22Rv1 (cell line): Measurements from ENCODE around the gene GPR143.

Source experiments
- CTCF ChIP-seq: fragments of 450-650 bp; IDR thresholded peaks from 2 replicates; pipeline ENCODE4 v1.5.1; 2017; ENCODE audit warnings: mild to moderate bottlenecking
- ZFX ChIP-seq: fragments of 450-650 bp; IDR thresholded peaks from 2 replicates; pipeline ENCODE4 v1.6.1; 2017; ENCODE audit warnings: antibody characterized with exemption, borderline replicate concordance

GRCh38 chrX:9693307-9694001 lies 72.2 kb downstream of the GPR143 start:
- TF ChIP-seq CTCF = no peak
- TF ChIP-seq ZFX = no peak
